Glutamatergic neuron (in vitro differentiated cells): ENCODE data around the gene SAMD4A. TPM values are rescaled to one million over a fixed set of nuclear protein-coding genes. Genes with fewer than 3 reads are reported as not detected.

Experiments
- DNase-seq: peaks from one replicate; pipeline ENCODE4 v3.0.0; 2022
- H3K27ac Mint-ChIP-seq: one replicate; pipeline ENCODE4 v1.8.0; 2020; ENCODE audit warnings: mild to moderate bottlenecking, mixed read lengths, inconsistent platforms; ENCODE audit not compliant: unreplicated experiment
- H3K27me3 Mint-ChIP-seq: one replicate; pipeline ENCODE4 v1.8.0; 2020; ENCODE audit warnings: mild to moderate bottlenecking, moderate library complexity, mixed read lengths, inconsistent platforms; ENCODE audit not compliant: unreplicated experiment
- H3K36me3 Mint-ChIP-seq: one replicate; pipeline ENCODE4 v1.8.0; 2020; ENCODE audit warnings: mild to moderate bottlenecking, mixed read lengths, inconsistent platforms; ENCODE audit not compliant: unreplicated experiment
- H3K4me1 Mint-ChIP-seq: one replicate; pipeline ENCODE4 v1.8.0; 2020; ENCODE audit warnings: mild to moderate bottlenecking, low read depth, mixed read lengths, inconsistent platforms; ENCODE audit not compliant: unreplicated experiment
- H3K4me3 Mint-ChIP-seq: one replicate; pipeline ENCODE4 v1.8.0; 2020; ENCODE audit warnings: mild to moderate bottlenecking, mixed read lengths, inconsistent platforms; ENCODE audit not compliant: unreplicated experiment
- H3K9me3 Mint-ChIP-seq: one replicate; pipeline ENCODE4 v1.8.0; 2020; ENCODE audit warnings: mild to moderate bottlenecking, moderate library complexity, mixed read lengths, inconsistent platforms; ENCODE audit not compliant: unreplicated experiment
- total RNA-seq: library from RNA; stranded (reverse); fragmentation: NEBNext Ultra II Directional; extraction: Animal tissue kit (Norgen Biotek cat#: 25700); gene quantifications from one replicate; pipeline ENCODE4 v1.2.1, GENCODE V29; 2021; ENCODE audit not compliant: unreplicated experiment
- TF ChIP-seq, protein P1 (sequence below): fragments of 200-600 bp; sonication (generic); IDR thresholded peaks from one replicate; pipeline ENCODE4 v1.5.0; 2021; ENCODE audit not compliant: partially characterized antibody, unreplicated experiment

The SAMD4A gene
- total RNA-seq, 1 donor from 2014 or later: 0.56 TPM

DNA sequence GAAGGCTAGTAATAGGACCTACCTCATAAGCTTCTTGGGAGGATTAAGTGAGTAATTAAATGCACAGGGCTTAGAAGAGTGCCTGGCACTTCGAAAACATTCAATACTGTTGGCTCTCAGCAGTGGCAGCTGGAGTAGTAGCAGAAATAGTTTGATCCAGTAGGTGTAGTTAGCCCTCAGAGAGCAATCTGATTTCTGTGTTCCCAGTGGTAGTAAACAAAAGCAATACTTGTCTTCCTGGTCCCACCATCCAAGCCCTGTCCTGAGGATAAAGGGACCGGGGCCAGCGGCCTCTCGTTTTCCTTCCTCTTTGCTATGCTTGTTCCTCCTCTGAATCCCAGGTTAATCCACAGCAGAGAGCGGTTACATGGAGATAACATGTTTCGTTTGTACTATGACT is 131.6 kb downstream of the SAMD4A start:
- no peak for DNase-seq
- H3K4me1 Mint-ChIP-seq: peaks cover 3% of the 10 kb centered on the region
- H3K27me3 Mint-ChIP-seq: peaks cover 2% of the 10 kb centered on the region
- H3K27ac Mint-ChIP-seq: no peak overlapping the region
- peaks cover 10% of the 10 kb centered on the region for H3K36me3 Mint-ChIP-seq
- TF ChIP-seq, protein P1, sequence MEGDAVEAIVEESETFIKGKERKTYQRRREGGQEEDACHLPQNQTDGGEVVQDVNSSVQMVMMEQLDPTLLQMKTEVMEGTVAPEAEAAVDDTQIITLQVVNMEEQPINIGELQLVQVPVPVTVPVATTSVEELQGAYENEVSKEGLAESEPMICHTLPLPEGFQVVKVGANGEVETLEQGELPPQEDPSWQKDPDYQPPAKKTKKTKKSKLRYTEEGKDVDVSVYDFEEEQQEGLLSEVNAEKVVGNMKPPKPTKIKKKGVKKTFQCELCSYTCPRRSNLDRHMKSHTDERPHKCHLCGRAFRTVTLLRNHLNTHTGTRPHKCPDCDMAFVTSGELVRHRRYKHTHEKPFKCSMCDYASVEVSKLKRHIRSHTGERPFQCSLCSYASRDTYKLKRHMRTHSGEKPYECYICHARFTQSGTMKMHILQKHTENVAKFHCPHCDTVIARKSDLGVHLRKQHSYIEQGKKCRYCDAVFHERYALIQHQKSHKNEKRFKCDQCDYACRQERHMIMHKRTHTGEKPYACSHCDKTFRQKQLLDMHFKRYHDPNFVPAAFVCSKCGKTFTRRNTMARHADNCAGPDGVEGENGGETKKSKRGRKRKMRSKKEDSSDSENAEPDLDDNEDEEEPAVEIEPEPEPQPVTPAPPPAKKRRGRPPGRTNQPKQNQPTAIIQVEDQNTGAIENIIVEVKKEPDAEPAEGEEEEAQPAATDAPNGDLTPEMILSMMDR: no peak
- H3K9me3 Mint-ChIP-seq: no peaks in the 10 kb centered on the region
- H3K4me3 Mint-ChIP-seq: no peak overlapping the region

DNA sequence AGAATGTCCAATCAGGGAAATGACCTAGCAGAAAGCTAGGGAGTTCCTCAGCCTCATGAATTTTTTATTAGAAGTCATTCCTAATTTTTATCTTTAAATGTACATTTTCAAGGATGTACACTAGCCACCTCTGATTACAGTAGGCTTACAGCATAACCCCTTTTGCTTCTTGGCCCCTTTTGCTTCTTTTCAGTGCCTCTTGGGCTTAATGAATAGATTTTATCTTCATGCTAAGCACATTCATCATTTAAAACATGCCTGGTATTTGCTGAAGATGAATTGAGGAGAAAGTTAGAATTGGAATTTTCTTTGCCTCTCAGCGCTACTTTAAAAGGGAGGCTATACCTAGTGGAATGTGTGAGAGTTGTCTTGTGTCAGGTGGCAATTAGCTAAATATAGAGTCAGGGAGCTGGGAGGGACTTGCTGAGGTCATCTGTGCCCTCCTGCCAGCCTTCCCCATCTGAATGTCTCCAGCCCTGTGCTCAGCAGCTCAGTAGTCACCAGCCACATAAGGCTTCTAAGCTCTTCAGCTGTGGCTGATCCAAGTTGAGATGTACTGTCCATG is 132.1 kb downstream of the SAMD4A start:
- H3K27me3 Mint-ChIP-seq: no peaks in the 10 kb centered on the region
- H3K9me3 Mint-ChIP-seq: no peaks in the 10 kb centered on the region
- peaks cover 3% of the 10 kb centered on the region for H3K4me1 Mint-ChIP-seq
- DNase-seq: no peak
- no peak overlapping the region for H3K27ac Mint-ChIP-seq
- TF ChIP-seq, protein P1: no peak
- peaks cover 4% of the 10 kb centered on the region for H3K36me3 Mint-ChIP-seq
- no peak overlapping the region for H3K4me3 Mint-ChIP-seq

DNA sequence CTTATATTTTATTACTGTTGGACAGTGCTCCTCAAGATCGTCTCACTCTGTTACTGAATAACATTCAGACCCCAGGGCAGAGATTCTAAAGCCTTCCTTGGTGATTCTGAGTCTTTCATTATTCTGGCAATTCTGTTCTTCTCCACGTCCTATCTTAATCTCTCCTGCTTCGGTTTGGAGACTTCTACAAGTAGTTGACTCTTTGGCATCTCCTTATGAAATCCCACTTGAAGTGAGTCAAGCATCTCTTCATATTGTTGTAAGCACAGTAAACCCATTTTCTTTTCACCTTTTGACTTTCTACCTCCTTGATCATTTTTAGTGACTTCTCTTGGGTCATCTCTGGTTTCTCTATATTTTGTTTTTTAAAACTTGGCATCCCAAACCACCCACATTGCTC is 132.8 kb downstream of the SAMD4A start:
- TF ChIP-seq, protein P1: no peak
- Mint-ChIP-seq H3K9me3 (no peaks in the 10 kb centered on the region), H3K36me3 (no peaks in the 10 kb centered on the region), H3K4me3 (no peak overlapping the region), H3K27me3 (no peaks in the 10 kb centered on the region), H3K4me1 (peaks cover 3% of the 10 kb centered on the region), H3K27ac (no peak overlapping the region)
- DNase-seq: no peak

DNA sequence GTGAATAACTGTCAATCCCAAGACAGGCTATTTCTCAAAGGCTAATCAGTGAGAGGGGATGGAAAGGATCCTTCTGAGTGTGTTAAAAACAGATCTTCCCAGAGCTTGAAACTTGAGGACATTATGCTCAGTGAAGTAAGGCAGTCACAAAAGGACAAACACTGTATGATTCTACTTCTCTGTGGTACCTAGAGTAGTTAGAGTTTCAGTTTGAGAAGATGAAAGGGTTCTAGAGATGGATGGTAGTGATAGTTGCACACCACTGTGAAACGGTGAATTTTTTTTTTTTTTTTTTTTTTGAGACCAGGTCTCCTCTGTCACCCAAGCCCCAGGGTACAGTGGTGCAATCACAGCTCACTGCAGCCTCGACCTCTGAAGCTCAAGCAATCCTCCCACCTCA is 133.8 kb downstream of the SAMD4A start:
- Mint-ChIP-seq H3K27me3 (no peaks in the 10 kb centered on the region), H3K4me1 (peaks cover 3% of the 10 kb centered on the region), H3K9me3 (no peaks in the 10 kb centered on the region), H3K4me3 (no peak overlapping the region), H3K27ac (no peak overlapping the region), H3K36me3 (no peaks in the 10 kb centered on the region)
- TF ChIP-seq, protein P1: no peak
- no peak for DNase-seq

DNA sequence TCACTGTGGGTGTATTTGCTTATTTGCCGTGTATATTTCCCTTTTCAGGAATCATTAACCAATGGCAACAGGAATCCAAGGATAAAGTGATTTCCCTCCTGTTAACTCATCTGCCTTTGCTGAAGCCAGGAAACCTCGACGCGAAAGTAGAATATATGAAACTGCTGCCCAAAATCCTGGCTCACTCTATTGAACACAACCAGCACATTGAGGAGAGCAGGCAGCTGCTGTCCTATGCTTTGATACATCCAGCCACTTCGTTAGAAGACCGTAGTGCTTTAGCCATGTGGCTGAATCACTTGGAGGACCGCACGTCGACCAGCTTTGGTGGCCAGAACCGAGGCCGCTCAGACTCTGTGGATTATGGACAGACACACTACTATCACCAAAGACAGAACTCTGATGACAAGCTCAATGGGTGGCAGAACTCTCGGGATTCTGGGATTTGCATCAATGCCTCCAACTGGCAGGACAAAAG is 135.1 kb downstream of the SAMD4A start:
- DNase-seq: no peak
- Mint-ChIP-seq H3K4me3 (no peak overlapping the region), H3K4me1 (peaks cover 3% of the 10 kb centered on the region), H3K36me3 (no peaks in the 10 kb centered on the region), H3K27ac (no peak overlapping the region), H3K27me3 (no peaks in the 10 kb centered on the region), H3K9me3 (no peaks in the 10 kb centered on the region)
- TF ChIP-seq, protein P1: no peak
